AG04450 (cell line): ENCODE measurements around the gene C4orf50. TPM values are rescaled to one million over a fixed set of nuclear protein-coding genes. Genes with fewer than 3 reads are reported as not detected.

Experiments
- CTCF ChIA-PET: fragments of 300-600, 350-600 bp; formaldehyde crosslinking; extraction: SDS; loops from one replicate; lab custom pipeline; 2022; ENCODE audit warnings: antibody characterized with exemption, inconsistent platforms; lab: Charles Lee
- POLR2A ChIA-PET: fragments of 350-600 bp; formaldehyde crosslinking; extraction: SDS; loops from one replicate; lab custom pipeline; 2021; ENCODE audit warnings: antibody characterized with exemption, inconsistent platforms; lab: Yijun Ruan, JAX
- DNase-seq: peaks from one replicate; pipeline ENCODE4 v3.0.0-alpha.2; 2011; ENCODE audit warnings: low read depth, low spot score
- H3K27ac ChIP-seq: one replicate; pipeline ENCODE4 v1.5.1; 2012; ENCODE audit warnings: low read depth, low read length, control low read depth
- H3K27me3 ChIP-seq: one replicate; pipeline ENCODE4 v1.6.0; 2012; ENCODE audit warnings: low read length; ENCODE audit not compliant: control insufficient read depth, insufficient read depth
- H3K4me3 ChIP-seq: 2 replicates; pipeline ENCODE4 v1.5.1; 2011; ENCODE audit warnings: mild to moderate bottlenecking, low read depth, low read length, control low read depth
- H3K9me3 ChIP-seq: 2 replicates; pipeline ENCODE4 v1.5.1; 2012; ENCODE audit warnings: low read length; ENCODE audit not compliant: control insufficient read depth, insufficient read depth
- CTCF ChIP-seq: IDR thresholded peaks from 2 replicates; pipeline ENCODE4 v1.5.1; 2011; ENCODE audit warnings: low read depth, low read length, control low read depth, inconsistent platforms
- polyA plus RNA-seq: library from polyadenylated mRNA; depleted of rRNA; stranded (reverse); fragments of >200 nt; gene quantifications from 2 replicates; pipeline ENCODE4 v1.2.3, GENCODE V29; 2011

The C4orf50 gene
- polyA plus RNA-seq, 1 experiment, result not detected

GRCh38 chr4:5870701-5871100, 147.5 kb downstream of the C4orf50 start:
- Histone ChIP-seq H3K4me3 (no peak overlapping the region), H3K27me3 (peaks cover 2% of the 10 kb centered on the region), H3K9me3 (no peaks in the 10 kb centered on the region), H3K27ac (no peak overlapping the region)
- DNase-seq, result no peak
- CTCF ChIA-PET, result no interaction called here
- POLR2A ChIA-PET, result no interaction called here
- TF ChIP-seq CTCF, result no peak

GRCh38 chr4:5869966-5870619, 148.1 kb downstream of the C4orf50 start:
- no peak overlapping the region for H3K4me3 ChIP-seq
- CTCF ChIA-PET, result no interaction called here
- POLR2A ChIA-PET, result no interaction called here

GRCh38 chr4:5867866-5868265, 150.4 kb downstream of the C4orf50 start:
- CTCF ChIA-PET, result no interaction called here
- H3K4me3 ChIP-seq, result no peak overlapping the region
- TF ChIP-seq CTCF, result no peak
- no peak overlapping the region for H3K27ac ChIP-seq
- H3K9me3 ChIP-seq, result no peaks in the 10 kb centered on the region
- peaks cover 6% of the 10 kb centered on the region for H3K27me3 ChIP-seq
- no peak for DNase-seq
- POLR2A ChIA-PET, result no interaction called here

More at GRCh38 chr4:5869966-5870619, 148.1 kb downstream of the C4orf50 start:
- Histone ChIP-seq H3K27me3 (peaks cover 2% of the 10 kb centered on the region), H3K27ac (no peak overlapping the region), H3K9me3 (no peaks in the 10 kb centered on the region)
- no peak for DNase-seq
- TF ChIP-seq CTCF, result no peak

GRCh38 chr4:5866841-5867813, 151.1 kb downstream of the C4orf50 start:
- peaks cover 6% of the 10 kb centered on the region for H3K27me3 ChIP-seq
- ChIA-PET CTCF (no interaction called here), POLR2A (no interaction called here)
- H3K9me3 ChIP-seq, result no peaks in the 10 kb centered on the region
- no peak overlapping the region for H3K27ac ChIP-seq
- no peak for TF ChIP-seq CTCF
- no peak overlapping the region for H3K4me3 ChIP-seq
- DNase-seq, result no peak
